SU-DHL-6 (cell line): ENCODE data around the gene SMARCA4.

Experiments
- CTCF ChIP-seq: fragments of 200-600 bp; sonication (generic); IDR thresholded peaks from one replicate; pipeline ENCODE4 v1.5.1; 2017; ENCODE audit warnings: antibody characterized with exemption, mild to moderate bottlenecking, low read length, moderate library complexity; ENCODE audit not compliant: insufficient read depth, poor library complexity, severe bottlenecking
- EZH2phosphoT487 ChIP-seq: fragments of 200-600 bp; sonication (generic), shearing (Covaris generic); conservative IDR thresholded peaks from 2 replicates; pipeline ENCODE4 v1.6.1; 2018; ENCODE audit warnings: mild to moderate bottlenecking, antibody characterized with exemption, low read length, moderate library complexity, mixed read lengths

- no peak for TF ChIP-seq CTCF
- no peak for TF ChIP-seq EZH2phosphoT487
Measured at GRCh38 chr19:10920288-10920655, 40.6 kb upstream of the SMARCA4 start.
